Neural cell (in vitro differentiated cells): ENCODE data around the gene GALNT14. TPM values are rescaled to one million over a fixed set of nuclear protein-coding genes. Genes with fewer than 3 reads are reported as not detected.

ENCODE experiments used
- H2AFZ ChIP-seq: fragments of 200-600, 300-800 bp; sonication (generic), shearing (Covaris generic); 2 replicates; pipeline ENCODE4 v1.6.0; 2014; ENCODE audit warnings: low read depth, mild to moderate bottlenecking, antibody characterized with exemption, low read length, moderate library complexity
- H3F3A ChIP-seq: fragments of 200-600 bp; shearing (Covaris generic); 2 replicates; pipeline ENCODE4 v1.6.1; 2016; ENCODE audit warnings: mild to moderate bottlenecking, moderate library complexity, mixed read lengths, antibody characterized with exemption, low read length; ENCODE audit not compliant: insufficient read depth, poor library complexity, severe bottlenecking
- H3K27ac ChIP-seq: fragments of 200-600, 300-800 bp; sonication (generic), shearing (Covaris generic); 2 replicates; pipeline ENCODE4 v1.5.1; 2014; ENCODE audit warnings: mild to moderate bottlenecking, low read length, moderate library complexity
- H3K27me3 ChIP-seq: fragments of 300-800, 200-600 bp; sonication (generic), shearing (Covaris generic); 2 replicates; pipeline ENCODE4 v1.6.0; 2014; ENCODE audit warnings: mild to moderate bottlenecking, low read depth, low read length, moderate library complexity; ENCODE audit not compliant: insufficient read depth
- H3K36me3 ChIP-seq: fragments of 300-800, 200-600 bp; sonication (generic), shearing (Covaris generic); 2 replicates; pipeline ENCODE4 v1.5.1; 2014; ENCODE audit warnings: mild to moderate bottlenecking, antibody characterized with exemption, low read length, moderate library complexity; ENCODE audit not compliant: insufficient read depth
- H3K4me2 ChIP-seq: fragments of 300-800, 200-600 bp; sonication (generic), shearing (Covaris generic); 2 replicates; pipeline ENCODE4 v1.6.0; 2014; ENCODE audit warnings: mild to moderate bottlenecking, low read length
- H3K4me3 ChIP-seq: fragments of 300-800, 200-600 bp; sonication (generic), shearing (Covaris generic); 2 replicates; pipeline ENCODE4 v1.5.1; 2014; ENCODE audit warnings: mild to moderate bottlenecking, low read length, moderate library complexity
- H3K79me2 ChIP-seq: fragments of 200-600 bp; shearing (Covaris generic); replicated peaks from 2 replicates; pipeline ENCODE4 v1.6.0; 2014; ENCODE audit warnings: mild to moderate bottlenecking, low read length, moderate library complexity; ENCODE audit not compliant: insufficient read depth
- H3K9ac ChIP-seq: fragments of 300-800, 200-600 bp; sonication (generic), shearing (Covaris generic); 2 replicates; pipeline ENCODE4 v1.6.1; 2016; ENCODE audit warnings: mild to moderate bottlenecking, low read length, mixed read lengths
- H3K9me2 ChIP-seq: fragments of 200-600 bp; shearing (Covaris generic); 2 replicates; pipeline ENCODE4 v1.6.1; 2016; ENCODE audit warnings: mild to moderate bottlenecking, low read length, mixed read lengths; ENCODE audit not compliant: insufficient read depth
- H3K9me3 ChIP-seq: fragments of 200-600, 300-800 bp; sonication (generic), shearing (Covaris generic); 2 replicates; pipeline ENCODE4 v1.6.1; 2016; ENCODE audit warnings: mild to moderate bottlenecking, mixed run types, low read length, moderate library complexity, mixed read lengths
- H4K20me1 ChIP-seq: fragments of 200-600 bp; shearing (Covaris generic); 2 replicates; pipeline ENCODE4 v1.6.1; 2016; ENCODE audit warnings: mild to moderate bottlenecking, mixed run types; ENCODE audit not compliant: insufficient read depth
- EP300 ChIP-seq: fragments of 450-650 bp; conservative IDR thresholded peaks from 2 replicates; pipeline ENCODE4 v1.6.1; 2014; ENCODE audit warnings: antibody characterized with exemption, mild to moderate bottlenecking, moderate library complexity; ENCODE audit not compliant: poor library complexity, severe bottlenecking
- EZH2 ChIP-seq: fragments of 200-600, 300-800 bp; shearing (Covaris generic), sonication (generic); IDR thresholded peaks from 2 replicates; pipeline ENCODE4 v1.6.1; 2014; ENCODE audit warnings: antibody characterized with exemption, low read length, borderline replicate concordance, mild to moderate bottlenecking; ENCODE audit not compliant: insufficient read depth, poor library complexity, severe bottlenecking
- MXI1 ChIP-seq: fragments of 450-650 bp; conservative IDR thresholded peaks from 2 replicates; pipeline ENCODE4 v1.6.1; 2014; ENCODE audit warnings: antibody characterized with exemption, mild to moderate bottlenecking; ENCODE audit not compliant: poor library complexity, severe bottlenecking
- POLR2AphosphoS5 ChIP-seq: IDR thresholded peaks from 2 replicates; pipeline ENCODE4 v1.6.1; 2012
- RAD21 ChIP-seq: fragments of 450-650 bp; conservative IDR thresholded peaks from 2 replicates; pipeline ENCODE4 v1.6.1; 2014; ENCODE audit warnings: antibody characterized with exemption, mild to moderate bottlenecking, moderate library complexity
- SMC3 ChIP-seq: fragments of 450-650 bp; conservative IDR thresholded peaks from 2 replicates; pipeline ENCODE4 v1.6.1; 2014; ENCODE audit warnings: antibody characterized with exemption, mild to moderate bottlenecking, moderate library complexity; ENCODE audit not compliant: poor library complexity
- TAF1 ChIP-seq: IDR thresholded peaks from 2 replicates; pipeline ENCODE4 v1.6.1; 2012; ENCODE audit warnings: low read depth
- polyA plus RNA-seq: library from polyadenylated mRNA; depleted of rRNA; stranded (reverse); fragments of >200 nt; gene quantifications from 2 replicates; pipeline ENCODE4 v1.2.3, GENCODE V29; 2014
- TF ChIP-seq, protein P1 (sequence below): fragments of 450-650 bp; IDR thresholded peaks from 2 replicates; pipeline ENCODE4 v1.5.1; 2014; ENCODE audit warnings: antibody characterized with exemption, mild to moderate bottlenecking, moderate library complexity; ENCODE audit not compliant: poor library complexity, severe bottlenecking
- TF ChIP-seq, protein P2 (sequence below): IDR thresholded peaks from 2 replicates; pipeline ENCODE4 v1.6.1; 2012; ENCODE audit warnings: borderline replicate concordance

The GALNT14 gene
- polyA plus RNA-seq, 1 donor from 2014 or later = 15.9 TPM

DNA sequence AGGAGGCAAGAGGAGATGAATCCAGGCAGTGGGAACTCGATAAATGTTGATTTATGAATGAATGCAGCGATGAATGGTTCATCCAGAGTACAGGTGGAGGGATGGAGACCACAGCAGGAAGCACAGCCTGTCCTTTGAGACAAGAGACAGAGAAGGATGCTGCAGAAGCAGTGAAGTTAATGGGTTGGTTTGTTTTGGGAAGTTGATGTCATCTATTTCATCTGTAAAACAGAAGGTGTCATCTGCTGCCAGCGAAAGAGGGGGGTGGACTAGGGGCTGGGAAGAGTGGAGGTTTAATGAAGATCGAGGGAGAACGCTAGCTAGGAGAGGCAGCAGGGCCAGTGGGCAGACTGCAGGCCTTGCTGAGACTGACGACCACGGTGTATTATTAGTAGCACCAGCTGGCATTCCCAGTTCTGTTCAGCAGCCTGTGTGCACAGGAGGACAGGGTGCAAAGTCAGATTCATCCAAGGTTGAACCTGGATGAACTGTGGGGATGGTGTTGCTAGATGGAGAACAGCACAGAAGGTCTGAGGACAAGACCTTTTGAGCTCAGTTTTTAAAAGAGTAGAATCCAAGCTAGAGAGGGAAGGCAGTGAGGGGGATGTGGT is 210.7 kb downstream of the GALNT14 start:
- TF ChIP-seq EZH2 (no peak), MXI1 (no peak), RAD21 (no peak), SMC3 (no peak), EP300 (no peak), TAF1 (no peak), POLR2AphosphoS5 (no peak)
- TF ChIP-seq, protein P1, sequence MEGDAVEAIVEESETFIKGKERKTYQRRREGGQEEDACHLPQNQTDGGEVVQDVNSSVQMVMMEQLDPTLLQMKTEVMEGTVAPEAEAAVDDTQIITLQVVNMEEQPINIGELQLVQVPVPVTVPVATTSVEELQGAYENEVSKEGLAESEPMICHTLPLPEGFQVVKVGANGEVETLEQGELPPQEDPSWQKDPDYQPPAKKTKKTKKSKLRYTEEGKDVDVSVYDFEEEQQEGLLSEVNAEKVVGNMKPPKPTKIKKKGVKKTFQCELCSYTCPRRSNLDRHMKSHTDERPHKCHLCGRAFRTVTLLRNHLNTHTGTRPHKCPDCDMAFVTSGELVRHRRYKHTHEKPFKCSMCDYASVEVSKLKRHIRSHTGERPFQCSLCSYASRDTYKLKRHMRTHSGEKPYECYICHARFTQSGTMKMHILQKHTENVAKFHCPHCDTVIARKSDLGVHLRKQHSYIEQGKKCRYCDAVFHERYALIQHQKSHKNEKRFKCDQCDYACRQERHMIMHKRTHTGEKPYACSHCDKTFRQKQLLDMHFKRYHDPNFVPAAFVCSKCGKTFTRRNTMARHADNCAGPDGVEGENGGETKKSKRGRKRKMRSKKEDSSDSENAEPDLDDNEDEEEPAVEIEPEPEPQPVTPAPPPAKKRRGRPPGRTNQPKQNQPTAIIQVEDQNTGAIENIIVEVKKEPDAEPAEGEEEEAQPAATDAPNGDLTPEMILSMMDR = no peak
- TF ChIP-seq, protein P2, sequence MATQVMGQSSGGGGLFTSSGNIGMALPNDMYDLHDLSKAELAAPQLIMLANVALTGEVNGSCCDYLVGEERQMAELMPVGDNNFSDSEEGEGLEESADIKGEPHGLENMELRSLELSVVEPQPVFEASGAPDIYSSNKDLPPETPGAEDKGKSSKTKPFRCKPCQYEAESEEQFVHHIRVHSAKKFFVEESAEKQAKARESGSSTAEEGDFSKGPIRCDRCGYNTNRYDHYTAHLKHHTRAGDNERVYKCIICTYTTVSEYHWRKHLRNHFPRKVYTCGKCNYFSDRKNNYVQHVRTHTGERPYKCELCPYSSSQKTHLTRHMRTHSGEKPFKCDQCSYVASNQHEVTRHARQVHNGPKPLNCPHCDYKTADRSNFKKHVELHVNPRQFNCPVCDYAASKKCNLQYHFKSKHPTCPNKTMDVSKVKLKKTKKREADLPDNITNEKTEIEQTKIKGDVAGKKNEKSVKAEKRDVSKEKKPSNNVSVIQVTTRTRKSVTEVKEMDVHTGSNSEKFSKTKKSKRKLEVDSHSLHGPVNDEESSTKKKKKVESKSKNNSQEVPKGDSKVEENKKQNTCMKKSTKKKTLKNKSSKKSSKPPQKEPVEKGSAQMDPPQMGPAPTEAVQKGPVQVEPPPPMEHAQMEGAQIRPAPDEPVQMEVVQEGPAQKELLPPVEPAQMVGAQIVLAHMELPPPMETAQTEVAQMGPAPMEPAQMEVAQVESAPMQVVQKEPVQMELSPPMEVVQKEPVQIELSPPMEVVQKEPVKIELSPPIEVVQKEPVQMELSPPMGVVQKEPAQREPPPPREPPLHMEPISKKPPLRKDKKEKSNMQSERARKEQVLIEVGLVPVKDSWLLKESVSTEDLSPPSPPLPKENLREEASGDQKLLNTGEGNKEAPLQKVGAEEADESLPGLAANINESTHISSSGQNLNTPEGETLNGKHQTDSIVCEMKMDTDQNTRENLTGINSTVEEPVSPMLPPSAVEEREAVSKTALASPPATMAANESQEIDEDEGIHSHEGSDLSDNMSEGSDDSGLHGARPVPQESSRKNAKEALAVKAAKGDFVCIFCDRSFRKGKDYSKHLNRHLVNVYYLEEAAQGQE = no peak
- no peaks in the 10 kb centered on the region for H3K9me3 ChIP-seq
- H3K4me3 ChIP-seq = no peak overlapping the region
- H3K27ac ChIP-seq = no peak overlapping the region
- H2AFZ ChIP-seq = no peak overlapping the region
- no peak overlapping the region for H3K9ac ChIP-seq
- no peaks in the 10 kb centered on the region for H3K9me2 ChIP-seq
- no peaks in the 10 kb centered on the region for H3K36me3 ChIP-seq
- H4K20me1 ChIP-seq = no peaks in the 10 kb centered on the region
- no peaks in the 10 kb centered on the region for H3K79me2 ChIP-seq
- H3F3A ChIP-seq = no peaks in the 10 kb centered on the region
- H3K4me2 ChIP-seq = no peak overlapping the region
- H3K27me3 ChIP-seq = no peaks in the 10 kb centered on the region

DNA sequence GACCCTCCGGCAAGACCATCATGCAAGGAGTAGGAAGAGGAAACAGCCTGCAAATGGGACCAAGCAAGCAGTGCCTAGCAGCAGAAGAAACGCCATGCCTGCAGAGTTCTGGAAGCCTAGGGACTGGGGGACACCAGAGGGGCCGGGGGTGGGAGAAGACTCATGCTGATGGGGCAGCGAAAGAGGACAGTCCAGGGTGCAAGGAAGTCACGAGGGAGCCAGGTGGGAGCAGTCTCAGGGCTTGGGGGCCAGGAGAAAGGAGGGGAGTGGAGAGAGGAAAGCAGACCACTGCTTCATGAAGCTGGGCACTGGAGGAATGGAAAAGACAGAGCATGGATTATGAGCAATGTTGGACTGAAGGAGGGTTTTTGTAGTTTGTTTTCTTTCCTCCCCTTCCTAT is 211.6 kb downstream of the GALNT14 start:
- Histone ChIP-seq H2AFZ (no peak overlapping the region), H3K27ac (no peak overlapping the region), H3K9ac (no peak overlapping the region), H3K9me3 (no peaks in the 10 kb centered on the region), H4K20me1 (no peaks in the 10 kb centered on the region), H3K79me2 (no peaks in the 10 kb centered on the region), H3K36me3 (no peaks in the 10 kb centered on the region), H3K9me2 (no peaks in the 10 kb centered on the region), H3K4me3 (no peak overlapping the region), H3K4me2 (no peak overlapping the region), H3K27me3 (no peaks in the 10 kb centered on the region), H3F3A (no peaks in the 10 kb centered on the region)
- TF ChIP-seq, protein P2 = no peak
- TF ChIP-seq EZH2 = no peak
- TF ChIP-seq, protein P1 = no peak
- no peak for TF ChIP-seq TAF1
- TF ChIP-seq MXI1 = no peak
- TF ChIP-seq RAD21 = no peak
- TF ChIP-seq EP300 = no peak
- TF ChIP-seq SMC3 = no peak
- TF ChIP-seq POLR2AphosphoS5 = no peak
